ENCODE measurements around the gene C2orf92. TPM values are rescaled to one million over a fixed set of nuclear protein-coding genes. Genes with fewer than 3 reads are reported as not detected.

C2orf92 gene
- total RNA-seq, 1 experiment from 2014 or later = 6.0 TPM

- Histone ChIP-seq H3K9me3 (ENCODE audit: control insufficient read depth, insufficient read depth, low read depth, low read length) (no peaks in the 10 kb centered on the region), H3K27me3 (ENCODE audit: control insufficient read depth, insufficient read depth, low read length) (no peaks in the 10 kb centered on the region), H3K36me3 (ENCODE audit: control insufficient read depth, insufficient read depth, low read length) (no peaks in the 10 kb centered on the region), H3K4me1 (ENCODE audit: control insufficient read depth, insufficient read depth, low read length) (no peaks in the 10 kb centered on the region), H3K4me3 (ENCODE audit: low read depth in 2 of 2, low read length in 2 of 2) (no peak overlapping the region), H3K27ac (ENCODE audit: low read length) (no peak overlapping the region)
- intact Hi-C loops (cut with micrococcal nuclease; ENCODE audit: unreplicated experiment) = no loop called here
- CTCF ChIA-PET = no interaction called here
- no peak for DNase-seq (ENCODE audit: low read depth, low spot score)
- POLR2A ChIA-PET = no interaction called here
- ATAC-seq = no peak
- no peak for TF ChIP-seq TCF7L2 (IDR thresholded peaks at IDR 0.05; ENCODE audit: low read depth, low read length)
- TF ChIP-seq, protein P1, sequence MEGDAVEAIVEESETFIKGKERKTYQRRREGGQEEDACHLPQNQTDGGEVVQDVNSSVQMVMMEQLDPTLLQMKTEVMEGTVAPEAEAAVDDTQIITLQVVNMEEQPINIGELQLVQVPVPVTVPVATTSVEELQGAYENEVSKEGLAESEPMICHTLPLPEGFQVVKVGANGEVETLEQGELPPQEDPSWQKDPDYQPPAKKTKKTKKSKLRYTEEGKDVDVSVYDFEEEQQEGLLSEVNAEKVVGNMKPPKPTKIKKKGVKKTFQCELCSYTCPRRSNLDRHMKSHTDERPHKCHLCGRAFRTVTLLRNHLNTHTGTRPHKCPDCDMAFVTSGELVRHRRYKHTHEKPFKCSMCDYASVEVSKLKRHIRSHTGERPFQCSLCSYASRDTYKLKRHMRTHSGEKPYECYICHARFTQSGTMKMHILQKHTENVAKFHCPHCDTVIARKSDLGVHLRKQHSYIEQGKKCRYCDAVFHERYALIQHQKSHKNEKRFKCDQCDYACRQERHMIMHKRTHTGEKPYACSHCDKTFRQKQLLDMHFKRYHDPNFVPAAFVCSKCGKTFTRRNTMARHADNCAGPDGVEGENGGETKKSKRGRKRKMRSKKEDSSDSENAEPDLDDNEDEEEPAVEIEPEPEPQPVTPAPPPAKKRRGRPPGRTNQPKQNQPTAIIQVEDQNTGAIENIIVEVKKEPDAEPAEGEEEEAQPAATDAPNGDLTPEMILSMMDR (IDR thresholded peaks at IDR 0.05) = no peak
- TF ChIP-seq, protein P2, sequence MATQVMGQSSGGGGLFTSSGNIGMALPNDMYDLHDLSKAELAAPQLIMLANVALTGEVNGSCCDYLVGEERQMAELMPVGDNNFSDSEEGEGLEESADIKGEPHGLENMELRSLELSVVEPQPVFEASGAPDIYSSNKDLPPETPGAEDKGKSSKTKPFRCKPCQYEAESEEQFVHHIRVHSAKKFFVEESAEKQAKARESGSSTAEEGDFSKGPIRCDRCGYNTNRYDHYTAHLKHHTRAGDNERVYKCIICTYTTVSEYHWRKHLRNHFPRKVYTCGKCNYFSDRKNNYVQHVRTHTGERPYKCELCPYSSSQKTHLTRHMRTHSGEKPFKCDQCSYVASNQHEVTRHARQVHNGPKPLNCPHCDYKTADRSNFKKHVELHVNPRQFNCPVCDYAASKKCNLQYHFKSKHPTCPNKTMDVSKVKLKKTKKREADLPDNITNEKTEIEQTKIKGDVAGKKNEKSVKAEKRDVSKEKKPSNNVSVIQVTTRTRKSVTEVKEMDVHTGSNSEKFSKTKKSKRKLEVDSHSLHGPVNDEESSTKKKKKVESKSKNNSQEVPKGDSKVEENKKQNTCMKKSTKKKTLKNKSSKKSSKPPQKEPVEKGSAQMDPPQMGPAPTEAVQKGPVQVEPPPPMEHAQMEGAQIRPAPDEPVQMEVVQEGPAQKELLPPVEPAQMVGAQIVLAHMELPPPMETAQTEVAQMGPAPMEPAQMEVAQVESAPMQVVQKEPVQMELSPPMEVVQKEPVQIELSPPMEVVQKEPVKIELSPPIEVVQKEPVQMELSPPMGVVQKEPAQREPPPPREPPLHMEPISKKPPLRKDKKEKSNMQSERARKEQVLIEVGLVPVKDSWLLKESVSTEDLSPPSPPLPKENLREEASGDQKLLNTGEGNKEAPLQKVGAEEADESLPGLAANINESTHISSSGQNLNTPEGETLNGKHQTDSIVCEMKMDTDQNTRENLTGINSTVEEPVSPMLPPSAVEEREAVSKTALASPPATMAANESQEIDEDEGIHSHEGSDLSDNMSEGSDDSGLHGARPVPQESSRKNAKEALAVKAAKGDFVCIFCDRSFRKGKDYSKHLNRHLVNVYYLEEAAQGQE (IDR thresholded peaks at IDR 0.05; ENCODE audit: insufficient read depth in 1 of 2, low read depth in 2 of 2, low read length in 1 of 2) = no peak
- no peak for TF ChIP-seq SIN3A (IDR thresholded peaks at IDR 0.05; ENCODE audit: borderline replicate concordance, insufficient read depth, low read depth, low read length)
- TF ChIP-seq POLR2AphosphoS5 (IDR thresholded peaks at IDR 0.05; ENCODE audit: low read depth, low read length) = no peak
- in situ Hi-C loops (cut with HindIII; ENCODE audit: low pct_unique_long_range_greater_than_20kb, low sequenced_read_pairs) = no loop called here
- no TSS peak for BruUV-seq (replicated peaks)
These were observed 80.5 kb downstream of the C2orf92 start for GRCh38 chr2:97750017-97750416.

GRCh38 chr2:97751752-97752151 is 82.2 kb downstream of the C2orf92 start:
- TF ChIP-seq POLR2AphosphoS5 (IDR thresholded peaks at IDR 0.05; ENCODE audit: low read depth, low read length) = no peak
- TF ChIP-seq, protein P2 (IDR thresholded peaks at IDR 0.05; ENCODE audit: insufficient read depth in 1 of 2, low read depth in 2 of 2, low read length in 1 of 2) = no peak
- TF ChIP-seq, protein P1 (IDR thresholded peaks at IDR 0.05) = no peak
- no peak for TF ChIP-seq SIN3A (IDR thresholded peaks at IDR 0.05; ENCODE audit: borderline replicate concordance, insufficient read depth, low read depth, low read length)
- TF ChIP-seq TCF7L2 (IDR thresholded peaks at IDR 0.05; ENCODE audit: low read depth, low read length) = no peak
- no peaks in the 10 kb centered on the region for H3K4me1 ChIP-seq (ENCODE audit: control insufficient read depth, insufficient read depth, low read length)
- ChIA-PET POLR2A (no interaction called here), CTCF (no interaction called here)
- in situ Hi-C loops (cut with HindIII; ENCODE audit: low pct_unique_long_range_greater_than_20kb, low sequenced_read_pairs) (no loop called here), intact Hi-C loops (cut with micrococcal nuclease; ENCODE audit: unreplicated experiment) (no loop called here)
- ATAC-seq (no peak; the same call in 1 of the 2 replicates), DNase-seq (ENCODE audit: low read depth, low spot score) (no peak)
- no TSS peak for BruUV-seq (replicated peaks)
- H3K27me3 ChIP-seq (ENCODE audit: control insufficient read depth, insufficient read depth, low read length) = no peaks in the 10 kb centered on the region
- H3K4me3 ChIP-seq (ENCODE audit: low read depth in 2 of 2, low read length in 2 of 2) = no peak overlapping the region
- H3K36me3 ChIP-seq (ENCODE audit: control insufficient read depth, insufficient read depth, low read length) = 0 out of 2 replicates have a peak, but pooled peaks cover 4% of the 10 kb centered on the region
- H3K9me3 ChIP-seq (ENCODE audit: control insufficient read depth, insufficient read depth, low read depth, low read length) = no peaks in the 10 kb centered on the region
- H3K27ac ChIP-seq (ENCODE audit: low read length) = no peak overlapping the region

Other genes with a start within 250 kb of the C2orf92 start
- gene ANKRD36B, start 79.8 kb upstream of the C2orf92 start, total RNA-seq (2021; ENCODE audit: unreplicated experiment) = 14.7 TPM
- 298 TPM for gene COX5B, start 23.7 kb upstream of the C2orf92 start, total RNA-seq (2021; ENCODE audit: unreplicated experiment)
- 28.1 TPM for gene ACTR1B, start 5.7 kb upstream of the C2orf92 start, total RNA-seq (2021; ENCODE audit: unreplicated experiment)
- gene ZAP70, start 43.9 kb downstream of the C2orf92 start, total RNA-seq (2021; ENCODE audit: unreplicated experiment) = 0.54 TPM